Activated B cell treated with CpG ODN at 0.5 μM for 24 hours (primary cell): ENCODE measurements around the gene CTNND2. TPM values are rescaled to one million over a fixed set of nuclear protein-coding genes. Genes with fewer than 3 reads are reported as not detected.

Experiments used
- ATAC-seq: fragments of 200-7000 bp; cut with Tn5 transposase; one replicate; pipeline ENCODE4 v1.10.0; 2021; ENCODE audit warnings: low read depth, mild to moderate bottlenecking, moderate library complexity
- CTCF ChIA-PET: fragments of 350-600 bp; sonication (Branson Sonifier 250); formaldehyde crosslinking; loops from one replicate; lab custom pipeline; 2021; ENCODE audit warnings: antibody characterized with exemption; lab: Charles Lee
- POLR2A ChIA-PET: fragments of 350-600 bp; sonication (Branson Sonifier 250); formaldehyde crosslinking; loops from one replicate; lab custom pipeline; 2021; ENCODE audit warnings: antibody characterized with exemption; lab: Charles Lee
- DNase-seq: peaks from one replicate; pipeline ENCODE4 v3.0.0; 2022
- H3K27ac Mint-ChIP-seq: one replicate; pipeline ENCODE4 v1.8.0; 2020; ENCODE audit warnings: mixed read lengths
- H3K27me3 Mint-ChIP-seq: one replicate; pipeline ENCODE4 v1.8.0; 2021; ENCODE audit warnings: mixed read lengths
- H3K36me3 Mint-ChIP-seq: one replicate; pipeline ENCODE4 v1.8.0; 2021; ENCODE audit warnings: low read depth, mixed read lengths
- H3K4me1 Mint-ChIP-seq: one replicate; pipeline ENCODE4 v1.8.0; 2021; ENCODE audit warnings: mixed read lengths
- H3K4me3 Mint-ChIP-seq: one replicate; pipeline ENCODE4 v1.8.0; 2020; ENCODE audit warnings: mild to moderate bottlenecking, mixed read lengths
- H3K9me3 Mint-ChIP-seq: one replicate; pipeline ENCODE4 v1.8.0; 2020; ENCODE audit warnings: mixed read lengths
- CTCF ChIP-seq: fragments of 200-600 bp; IDR thresholded peaks from one replicate; pipeline ENCODE4 v1.8.0; 2022; ENCODE audit warnings: antibody characterized with exemption, mild to moderate bottlenecking
- intact Hi-C: fragments of 100-400 bp; cut with micrococcal nuclease; formaldehyde crosslinking; loops from one replicate; pipeline ENCODE4 v1.15.1; 2024
- total RNA-seq: library from RNA; stranded (reverse); gene quantifications from 2 replicates; pipeline ENCODE4 v1.2.3, GENCODE V29; 2022

Gene CTNND2
- total RNA-seq, 1 donor from 2014 or later: not detected

GRCh38 chr5:11335881-11336760 lies 568.1 kb downstream of the CTNND2 start:
- no peak overlapping the region for H3K27ac Mint-ChIP-seq
- H3K4me1 Mint-ChIP-seq: no peaks in the 10 kb centered on the region
- intact Hi-C loops: no loop called here
- peaks cover 5% of the 10 kb centered on the region for H3K9me3 Mint-ChIP-seq
- ATAC-seq: no peak
- ChIA-PET POLR2A (no interaction called here), CTCF (no interaction called here)
- TF ChIP-seq CTCF: no peak
- peaks cover 3% of the 10 kb centered on the region for H3K27me3 Mint-ChIP-seq
- no peaks in the 10 kb centered on the region for H3K36me3 Mint-ChIP-seq
- DNase-seq: no peak
- no peak overlapping the region for H3K4me3 Mint-ChIP-seq

- no peaks in the 10 kb centered on the region for H3K4me1 Mint-ChIP-seq
- H3K27me3 Mint-ChIP-seq: no peaks in the 10 kb centered on the region
- H3K36me3 Mint-ChIP-seq: no peaks in the 10 kb centered on the region
- no peak for DNase-seq
- H3K9me3 Mint-ChIP-seq: peaks cover 5% of the 10 kb centered on the region
- no peak overlapping the region for H3K27ac Mint-ChIP-seq
- H3K4me3 Mint-ChIP-seq: no peak overlapping the region
- no peak for TF ChIP-seq CTCF
- intact Hi-C loops: no loop called here
- CTCF ChIA-PET: no interaction called here
- POLR2A ChIA-PET: no interaction called here
- no peak for ATAC-seq
These were observed 569.8 kb downstream of the CTNND2 start for GRCh38 chr5:11334404-11334803.

- no peak for TF ChIP-seq CTCF
- Mint-ChIP-seq H3K27ac (no peak overlapping the region), H3K4me3 (no peak overlapping the region), H3K36me3 (no peaks in the 10 kb centered on the region), H3K27me3 (no peaks in the 10 kb centered on the region), H3K4me1 (no peaks in the 10 kb centered on the region), H3K9me3 (no peaks in the 10 kb centered on the region)
- no peak for DNase-seq
- ChIA-PET CTCF (no interaction called here), POLR2A (no interaction called here)
- intact Hi-C loops: no loop called here
- no peak for ATAC-seq
These were observed 574.6 kb downstream of the CTNND2 start for GRCh38 chr5:11329679-11330078.

DNA sequence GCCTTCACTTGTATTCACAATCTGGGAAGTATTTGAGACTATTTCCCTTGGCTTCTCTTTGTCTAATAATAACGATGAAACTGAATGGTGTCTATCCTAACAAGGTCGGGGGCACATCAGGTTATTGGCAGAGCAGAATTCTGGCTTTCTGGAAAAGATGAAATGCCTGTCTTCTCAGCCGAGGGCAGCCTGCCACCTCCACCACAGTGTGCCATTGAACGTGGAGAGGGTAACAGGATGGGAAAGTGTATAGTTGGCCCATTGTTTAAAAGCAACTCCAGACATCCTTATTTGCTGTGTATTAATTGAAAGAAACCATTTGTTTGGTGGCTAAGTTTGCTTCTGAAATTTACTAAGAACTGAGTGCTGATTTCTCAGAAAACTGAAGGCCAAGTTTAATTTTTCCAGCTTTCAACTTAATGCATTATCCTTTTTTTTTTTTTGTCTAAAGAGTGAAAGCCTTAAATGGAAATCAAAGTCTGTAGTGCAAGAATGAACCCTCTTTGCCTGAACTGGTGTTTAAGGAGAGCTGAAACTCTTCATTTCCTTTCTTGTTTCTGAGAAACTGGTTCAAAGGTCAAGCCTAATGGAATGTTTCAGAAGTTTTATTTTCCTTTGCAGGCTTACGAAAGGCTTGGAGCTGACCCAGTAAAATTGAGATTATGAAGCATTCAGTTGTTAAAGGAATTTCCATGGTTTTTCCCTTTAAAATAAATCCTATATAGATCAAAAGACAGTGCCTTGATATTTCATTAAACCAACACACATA lies 579.5 kb downstream of the CTNND2 start:
- no peak overlapping the region for H3K4me3 Mint-ChIP-seq
- H3K36me3 Mint-ChIP-seq: no peaks in the 10 kb centered on the region
- ATAC-seq: no peak
- intact Hi-C loops: no loop called here
- no peaks in the 10 kb centered on the region for H3K4me1 Mint-ChIP-seq
- no peaks in the 10 kb centered on the region for H3K27me3 Mint-ChIP-seq
- DNase-seq: no peak
- no peaks in the 10 kb centered on the region for H3K9me3 Mint-ChIP-seq
- no peak for TF ChIP-seq CTCF
- no peak overlapping the region for H3K27ac Mint-ChIP-seq
- CTCF ChIA-PET: no interaction called here
- POLR2A ChIA-PET: no interaction called here

- Mint-ChIP-seq H3K9me3 (no peaks in the 10 kb centered on the region), H3K4me1 (no peaks in the 10 kb centered on the region), H3K27ac (no peak overlapping the region), H3K4me3 (no peak overlapping the region), H3K27me3 (no peaks in the 10 kb centered on the region), H3K36me3 (no peaks in the 10 kb centered on the region)
- no peak for ATAC-seq
- DNase-seq: no peak
- no peak for TF ChIP-seq CTCF
- intact Hi-C loops: no loop called here
- ChIA-PET CTCF (no interaction called here), POLR2A (no interaction called here)
These were observed 580.5 kb downstream of the CTNND2 start for GRCh38 chr5:11323761-11324160.
